ENCODE measurements around the gene MCCD1.

GRCh38 chr6:31480574-31480973 lies 48.2 kb upstream of the MCCD1 start:
- TF ChIP-seq, protein P1, sequence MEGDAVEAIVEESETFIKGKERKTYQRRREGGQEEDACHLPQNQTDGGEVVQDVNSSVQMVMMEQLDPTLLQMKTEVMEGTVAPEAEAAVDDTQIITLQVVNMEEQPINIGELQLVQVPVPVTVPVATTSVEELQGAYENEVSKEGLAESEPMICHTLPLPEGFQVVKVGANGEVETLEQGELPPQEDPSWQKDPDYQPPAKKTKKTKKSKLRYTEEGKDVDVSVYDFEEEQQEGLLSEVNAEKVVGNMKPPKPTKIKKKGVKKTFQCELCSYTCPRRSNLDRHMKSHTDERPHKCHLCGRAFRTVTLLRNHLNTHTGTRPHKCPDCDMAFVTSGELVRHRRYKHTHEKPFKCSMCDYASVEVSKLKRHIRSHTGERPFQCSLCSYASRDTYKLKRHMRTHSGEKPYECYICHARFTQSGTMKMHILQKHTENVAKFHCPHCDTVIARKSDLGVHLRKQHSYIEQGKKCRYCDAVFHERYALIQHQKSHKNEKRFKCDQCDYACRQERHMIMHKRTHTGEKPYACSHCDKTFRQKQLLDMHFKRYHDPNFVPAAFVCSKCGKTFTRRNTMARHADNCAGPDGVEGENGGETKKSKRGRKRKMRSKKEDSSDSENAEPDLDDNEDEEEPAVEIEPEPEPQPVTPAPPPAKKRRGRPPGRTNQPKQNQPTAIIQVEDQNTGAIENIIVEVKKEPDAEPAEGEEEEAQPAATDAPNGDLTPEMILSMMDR (IDR thresholded peaks at IDR 0.05), result no peak
- TF ChIP-seq EP300 (IDR thresholded peaks at IDR 0.05) (no peak), POLR2AphosphoS5 (IDR thresholded peaks at IDR 0.05) (no peak)

Data from suprapubic skin (tissue), 4 donors.